B cell (primary cell): ENCODE results near the gene LOC101059915.

ENCODE experiments used
- CTCF ChIP-seq: fragments of 200-600 bp; IDR thresholded peaks from one replicate; pipeline ENCODE4 v1.8.0; 2022; ENCODE audit warnings: antibody characterized with exemption, mild to moderate bottlenecking
- EZH2 ChIP-seq: IDR thresholded peaks from 2 replicates; pipeline ENCODE4 v1.6.1; 2012; ENCODE audit warnings: borderline replicate concordance, low read depth, mild to moderate bottlenecking, moderate library complexity, low read length; ENCODE audit not compliant: insufficient read depth, poor library complexity, severe bottlenecking

DNA sequence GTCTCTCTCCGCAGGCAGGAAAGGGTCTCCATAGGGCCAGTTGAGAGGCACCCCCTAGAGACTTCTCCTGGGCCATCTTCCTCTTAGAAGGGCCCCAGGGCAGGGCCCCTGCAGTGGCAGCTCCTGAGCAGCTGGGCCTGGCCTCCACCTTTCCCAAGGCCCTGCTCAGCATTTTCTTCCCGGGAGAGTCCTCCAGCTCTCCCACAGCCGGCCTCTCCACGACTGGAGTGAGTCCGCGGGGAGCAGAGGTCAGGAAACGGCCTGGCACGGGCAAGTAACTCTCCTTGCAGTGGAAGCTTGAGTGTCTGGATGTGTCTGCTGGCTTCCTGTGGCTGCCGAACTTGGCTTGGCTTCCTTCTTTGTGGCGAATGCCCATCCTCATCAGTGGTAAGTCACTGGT, 1.6 kb upstream of the LOC101059915 start:
- TF ChIP-seq EZH2 (no peak), CTCF (no peak)
